ENCODE measurements around the gene PARD3. TPM values are rescaled to one million over a fixed set of nuclear protein-coding genes. Genes with fewer than 3 reads are reported as not detected.
A peak's percentile ranks its signal among the peaks of the same experiment; 100 is the strongest.

The PARD3 gene
- total RNA-seq, 4 donors from 2014 or later: 98.9 to 122 (median 105) TPM

GRCh38 chr10:34530778-34531177 is 284.3 kb downstream of the PARD3 start:
- Histone ChIP-seq H3K9me3 (no peaks in the 10 kb centered on the region), H3K27me3 (no peaks in the 10 kb centered on the region), H3K27ac (replicated peaks in 1 of 4) (no peak overlapping the region), H3K36me3 (no peaks in the 10 kb centered on the region), H3K4me3 (no peak overlapping the region), H3K4me1 (peaks cover 18 to 28% (median 24%) of the 10 kb centered on the region in 4 donors)
- WGBS: 87% methylated on average over 4 of the region's 4 CpGs
- intact Hi-C loops (cut with DNase I): loop anchor here (10.0 kb wide), 1 partner anchor 94 kb away; no protein-coding TSS in a partner anchor
- TF ChIP-seq POLR2AphosphoS5 (IDR thresholded peaks at IDR 0.05): no peak
- no peak for TF ChIP-seq POLR2A (IDR thresholded peaks at IDR 0.05; ENCODE audit: low read depth)
- TF ChIP-seq CTCF (IDR thresholded peaks at IDR 0.05): no peak
- no peak for TF ChIP-seq EP300 (IDR thresholded peaks at IDR 0.05)
- no peak for DNase-seq (ENCODE audit: extremely low spot score)

GRCh38 chr10:34528320-34528719 is 286.8 kb downstream of the PARD3 start:
- H3K36me3 ChIP-seq: no peaks in the 10 kb centered on the region
- H3K4me1 ChIP-seq: peaks cover 18 to 36% (median 25%) of the 10 kb centered on the region in 4 donors
- intact Hi-C loops (cut with DNase I): no loop called here
- 75% methylated on average over 3 of the region's 3 CpGs for WGBS
- no peak for DNase-seq (ENCODE audit: extremely low spot score)
- H3K27ac ChIP-seq (replicated peaks in 1 of 4): no peak overlapping the region
- no peaks in the 10 kb centered on the region for H3K27me3 ChIP-seq
- H3K9me3 ChIP-seq: no peaks in the 10 kb centered on the region
- no peak overlapping the region for H3K4me3 ChIP-seq
- TF ChIP-seq POLR2AphosphoS5 (IDR thresholded peaks at IDR 0.05) (no peak), EP300 (IDR thresholded peaks at IDR 0.05) (no peak), POLR2A (IDR thresholded peaks at IDR 0.05; ENCODE audit: low read depth) (no peak), CTCF (IDR thresholded peaks at IDR 0.05) (no peak)

GRCh38 chr10:34526758-34527730 is 288.1 kb downstream of the PARD3 start:
- H3K4me3 ChIP-seq: no peak overlapping the region

GRCh38 chr10:34526186-34526585 is 288.9 kb downstream of the PARD3 start:
- peaks cover 18 to 36% (median 25%) of the 10 kb centered on the region in 4 donors for H3K4me1 ChIP-seq
- H3K36me3 ChIP-seq: no peaks in the 10 kb centered on the region
- TF ChIP-seq CTCF (IDR thresholded peaks at IDR 0.05) (no peak), EP300 (IDR thresholded peaks at IDR 0.05) (no peak), POLR2AphosphoS5 (IDR thresholded peaks at IDR 0.05) (no peak), POLR2A (IDR thresholded peaks at IDR 0.05; ENCODE audit: low read depth) (no peak)
- intact Hi-C loops (cut with DNase I): no loop called here
- H3K4me3 ChIP-seq: no peak overlapping the region
- no peaks in the 10 kb centered on the region for H3K9me3 ChIP-seq
- H3K27ac ChIP-seq (replicated peaks in 1 of 4): peak overlapping the region in 3 of 4 donors; percentile 14 to 65 (median 60)
- no peaks in the 10 kb centered on the region for H3K27me3 ChIP-seq
- 79% methylated on average over 3 of the region's 3 CpGs for WGBS
- DNase-seq (ENCODE audit: extremely low spot score): no peak

More at GRCh38 chr10:34526758-34527730, 288.1 kb downstream of the PARD3 start:
- Histone ChIP-seq H3K4me1 (peaks cover 18 to 36% (median 25%) of the 10 kb centered on the region in 4 donors), H3K27me3 (no peaks in the 10 kb centered on the region), H3K36me3 (no peaks in the 10 kb centered on the region), H3K27ac (replicated peaks in 1 of 4) (peak overlapping the region in 3 of 4 donors; percentile 14 to 65 (median 60)), H3K9me3 (no peaks in the 10 kb centered on the region)
- 27% methylated on average over 7 of the region's 7 CpGs for WGBS
- DNase-seq (ENCODE audit: extremely low spot score): no peak
- intact Hi-C loops (cut with DNase I): no loop called here
- TF ChIP-seq EP300 (IDR thresholded peaks at IDR 0.05) (no peak), POLR2AphosphoS5 (IDR thresholded peaks at IDR 0.05) (peak in 1 of 2 donors; percentile 33)

GRCh38 chr10:34524369-34525091 is 290.6 kb downstream of the PARD3 start:
- intact Hi-C loops (cut with DNase I): no loop called here
- WGBS: 85% methylated on average over 4 of the region's 4 CpGs
- no peaks in the 10 kb centered on the region for H3K27me3 ChIP-seq
- H3K9me3 ChIP-seq: no peaks in the 10 kb centered on the region
- H3K27ac ChIP-seq (replicated peaks in 1 of 4): no peak overlapping the region
- no peak overlapping the region for H3K4me3 ChIP-seq
- peaks cover 18 to 36% (median 25%) of the 10 kb centered on the region in 4 donors for H3K4me1 ChIP-seq
- H3K36me3 ChIP-seq: no peaks in the 10 kb centered on the region
- DNase-seq (ENCODE audit: extremely low spot score): no peak
- no peak for TF ChIP-seq CTCF (IDR thresholded peaks at IDR 0.05)
- TF ChIP-seq POLR2AphosphoS5 (IDR thresholded peaks at IDR 0.05): no peak
- TF ChIP-seq EP300 (IDR thresholded peaks at IDR 0.05): no peak
- no peak for TF ChIP-seq POLR2A (IDR thresholded peaks at IDR 0.05; ENCODE audit: low read depth)
